ENCODE measurements around the gene ARG2. TPM values are rescaled to one million over a fixed set of nuclear protein-coding genes. Genes with fewer than 3 reads are reported as not detected.

The ARG2 gene
- total RNA-seq, 1 experiment from 2014 or later = 7.0 TPM

DNA sequence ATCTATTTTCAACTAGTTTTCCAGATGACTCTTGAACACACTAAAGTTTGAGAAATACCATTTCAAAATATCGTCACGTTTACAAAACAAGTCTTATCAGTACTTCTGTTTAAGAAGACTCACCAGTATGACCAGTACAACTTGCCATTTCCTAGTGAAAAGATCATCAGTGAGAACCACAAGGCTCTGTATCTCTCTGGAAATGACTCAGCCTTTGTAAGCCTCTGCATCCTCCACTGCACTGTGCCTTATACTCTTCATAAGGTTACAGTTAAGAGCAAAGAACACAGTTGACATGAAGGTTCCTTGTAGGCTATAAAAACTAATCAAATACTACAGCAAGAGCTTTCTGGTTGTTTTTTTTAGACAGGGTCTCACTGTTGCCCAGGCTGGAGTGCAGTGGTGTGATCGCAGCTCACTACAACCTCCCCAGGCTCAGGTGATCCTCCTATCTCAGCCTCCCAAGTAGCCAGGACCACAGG, 60.4 kb downstream of the ARG2 start:
- CTCF ChIA-PET = no interaction called here
- Histone ChIP-seq H3K9me3 (ENCODE audit: control insufficient read depth in 1 of 2, insufficient read depth in 1 of 2, low read depth in 1 of 2, low read length in 2 of 2) (no peaks in the 10 kb centered on the region), H3K4me2 (ENCODE audit: low read length) (no peak overlapping the region), H3K4me1 (ENCODE audit: control insufficient read depth in 1 of 2, insufficient read depth in 2 of 2, low read length in 2 of 2) (peaks cover 0 to 5% of the 10 kb centered on the region in 2 experiments; a peak in 2 of 4 replicates), H3K36me3 (ENCODE audit: control insufficient read depth in 1 of 2, insufficient read depth in 2 of 2, low read length in 2 of 2) (peaks cover 29 to 44% of the 10 kb centered on the region in 2 experiments), H3K27me3 (ENCODE audit: insufficient read depth, low read length) (no peaks in the 10 kb centered on the region), H3K79me2 (ENCODE audit: insufficient read depth, low read length) (peaks cover 17% of the 10 kb centered on the region; the same call in 1 of the 2 replicates), H4K20me1 (ENCODE audit: insufficient read depth) (no peaks in the 10 kb centered on the region), H3K27ac (ENCODE audit: low read depth, low read length) (no peak overlapping the region), H3K9me2 (ENCODE audit: insufficient read depth) (no peaks in the 10 kb centered on the region), H2AFZ (ENCODE audit: low read depth, low read length, poor library complexity, severe bottlenecking) (no peak overlapping the region), H3K9ac (ENCODE audit: low read length) (no peak overlapping the region), H3K4me3 (replicated peaks in 1 of 2; ENCODE audit: low read depth in 1 of 2, low read length in 2 of 2) (no peak overlapping the region)
- POLR2A ChIA-PET = no interaction called here
- no peak for TF ChIP-seq FOSL1 (IDR thresholded peaks at IDR 0.05; ENCODE audit: low read depth)
- TF ChIP-seq SIN3A (IDR thresholded peaks at IDR 0.05; ENCODE audit: low read depth) = no peak
- TF ChIP-seq, protein P1, sequence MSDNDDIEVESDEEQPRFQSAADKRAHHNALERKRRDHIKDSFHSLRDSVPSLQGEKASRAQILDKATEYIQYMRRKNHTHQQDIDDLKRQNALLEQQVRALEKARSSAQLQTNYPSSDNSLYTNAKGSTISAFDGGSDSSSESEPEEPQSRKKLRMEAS (IDR thresholded peaks at IDR 0.05) = no peak
- TF ChIP-seq SRF (IDR thresholded peaks at IDR 0.05; ENCODE audit: low read depth) = no peak
- TF ChIP-seq SP1 (IDR thresholded peaks at IDR 0.05; ENCODE audit: low read depth) = no peak
- no peak for TF ChIP-seq CBX3 (IDR thresholded peaks at IDR 0.05; ENCODE audit: low read depth)
- no peak for TF ChIP-seq ELF1 (IDR thresholded peaks at IDR 0.05; ENCODE audit: borderline replicate concordance, low read depth)
- no peak for TF ChIP-seq RAD21 (IDR thresholded peaks at IDR 0.05; ENCODE audit: low read depth)
- TF ChIP-seq, protein P2, sequence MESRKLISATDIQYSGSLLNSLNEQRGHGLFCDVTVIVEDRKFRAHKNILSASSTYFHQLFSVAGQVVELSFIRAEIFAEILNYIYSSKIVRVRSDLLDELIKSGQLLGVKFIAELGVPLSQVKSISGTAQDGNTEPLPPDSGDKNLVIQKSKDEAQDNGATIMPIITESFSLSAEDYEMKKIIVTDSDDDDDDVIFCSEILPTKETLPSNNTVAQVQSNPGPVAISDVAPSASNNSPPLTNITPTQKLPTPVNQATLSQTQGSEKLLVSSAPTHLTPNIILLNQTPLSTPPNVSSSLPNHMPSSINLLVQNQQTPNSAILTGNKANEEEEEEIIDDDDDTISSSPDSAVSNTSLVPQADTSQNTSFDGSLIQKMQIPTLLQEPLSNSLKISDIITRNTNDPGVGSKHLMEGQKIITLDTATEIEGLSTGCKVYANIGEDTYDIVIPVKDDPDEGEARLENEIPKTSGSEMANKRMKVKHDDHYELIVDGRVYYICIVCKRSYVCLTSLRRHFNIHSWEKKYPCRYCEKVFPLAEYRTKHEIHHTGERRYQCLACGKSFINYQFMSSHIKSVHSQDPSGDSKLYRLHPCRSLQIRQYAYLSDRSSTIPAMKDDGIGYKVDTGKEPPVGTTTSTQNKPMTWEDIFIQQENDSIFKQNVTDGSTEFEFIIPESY (IDR thresholded peaks at IDR 0.05; ENCODE audit: extremely low read depth, insufficient replicate concordance, low read length) = no peak
- TF ChIP-seq, protein P3, sequence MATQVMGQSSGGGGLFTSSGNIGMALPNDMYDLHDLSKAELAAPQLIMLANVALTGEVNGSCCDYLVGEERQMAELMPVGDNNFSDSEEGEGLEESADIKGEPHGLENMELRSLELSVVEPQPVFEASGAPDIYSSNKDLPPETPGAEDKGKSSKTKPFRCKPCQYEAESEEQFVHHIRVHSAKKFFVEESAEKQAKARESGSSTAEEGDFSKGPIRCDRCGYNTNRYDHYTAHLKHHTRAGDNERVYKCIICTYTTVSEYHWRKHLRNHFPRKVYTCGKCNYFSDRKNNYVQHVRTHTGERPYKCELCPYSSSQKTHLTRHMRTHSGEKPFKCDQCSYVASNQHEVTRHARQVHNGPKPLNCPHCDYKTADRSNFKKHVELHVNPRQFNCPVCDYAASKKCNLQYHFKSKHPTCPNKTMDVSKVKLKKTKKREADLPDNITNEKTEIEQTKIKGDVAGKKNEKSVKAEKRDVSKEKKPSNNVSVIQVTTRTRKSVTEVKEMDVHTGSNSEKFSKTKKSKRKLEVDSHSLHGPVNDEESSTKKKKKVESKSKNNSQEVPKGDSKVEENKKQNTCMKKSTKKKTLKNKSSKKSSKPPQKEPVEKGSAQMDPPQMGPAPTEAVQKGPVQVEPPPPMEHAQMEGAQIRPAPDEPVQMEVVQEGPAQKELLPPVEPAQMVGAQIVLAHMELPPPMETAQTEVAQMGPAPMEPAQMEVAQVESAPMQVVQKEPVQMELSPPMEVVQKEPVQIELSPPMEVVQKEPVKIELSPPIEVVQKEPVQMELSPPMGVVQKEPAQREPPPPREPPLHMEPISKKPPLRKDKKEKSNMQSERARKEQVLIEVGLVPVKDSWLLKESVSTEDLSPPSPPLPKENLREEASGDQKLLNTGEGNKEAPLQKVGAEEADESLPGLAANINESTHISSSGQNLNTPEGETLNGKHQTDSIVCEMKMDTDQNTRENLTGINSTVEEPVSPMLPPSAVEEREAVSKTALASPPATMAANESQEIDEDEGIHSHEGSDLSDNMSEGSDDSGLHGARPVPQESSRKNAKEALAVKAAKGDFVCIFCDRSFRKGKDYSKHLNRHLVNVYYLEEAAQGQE (IDR thresholded peaks at IDR 0.05; ENCODE audit: low read depth) = no peak
- no peak for TF ChIP-seq EGR1 (IDR thresholded peaks at IDR 0.05; ENCODE audit: low read depth)
- TF ChIP-seq POLR2A (IDR thresholded peaks at IDR 0.05; ENCODE audit: borderline replicate concordance, extremely low read depth, insufficient read depth, insufficient read length) = no peak
- TF ChIP-seq CEBPB (IDR thresholded peaks at IDR 0.05; ENCODE audit: low read depth) = no peak
- DNase-seq (ENCODE audit: low read depth, low spot score) = no peak
- RAD21 ChIA-PET (ENCODE audit: low non-redundant PET in 1 of 2, low total read pairs in 2 of 2, uncharacterized antibody in 2 of 2, unreplicated experiment in 2 of 2) = no interaction called here
- intact Hi-C loops (cut with micrococcal nuclease) = no loop called here
- no peak for ATAC-seq
- BruUV-seq (replicated peaks) = no TSS peak
